ENCODE results near the gene FBXL15.

GRCh38 chr10:102467318-102467717 is 46.7 kb downstream of the FBXL15 start:
- TF ChIP-seq YY1 (IDR thresholded peaks at IDR 0.05; ENCODE audit: insufficient read depth, insufficient read length), result no peak
- no peak for TF ChIP-seq SUZ12 (IDR thresholded peaks at IDR 0.05; ENCODE audit: extremely low read depth, insufficient read depth, insufficient read length)
- TF ChIP-seq ZNF274 (IDR thresholded peaks at IDR 0.05; ENCODE audit: low read depth, low read length), result no peak
